Stimulated activated naive CD8-positive, alpha-beta T cell treated with anti-CD3 and anti-CD28 coated beads, Interleukin-15, Interleukin-2, amounts not matched to agents 100 ng/mL and 50 ng/mL, for 24 hours (primary cell): ENCODE results near the gene GLI1.
A peak's percentile ranks its signal among the peaks of the same experiment; 100 is the strongest.

ENCODE experiments used
- H3K27ac Mint-ChIP-seq: one replicate; pipeline ENCODE4 v1.8.0; 2021; ENCODE audit warnings: mild to moderate bottlenecking, mixed read lengths
- H3K27me3 Mint-ChIP-seq: one replicate; pipeline ENCODE4 v1.8.0; 2021; ENCODE audit warnings: mixed read lengths
- H3K36me3 Mint-ChIP-seq: one replicate; pipeline ENCODE4 v1.8.0; 2021; ENCODE audit warnings: low read depth, mixed read lengths
- H3K4me1 Mint-ChIP-seq: one replicate; pipeline ENCODE4 v1.8.0; 2021; ENCODE audit warnings: low read depth, mixed read lengths
- H3K4me3 Mint-ChIP-seq: one replicate; pipeline ENCODE4 v1.8.0; 2021; ENCODE audit warnings: mild to moderate bottlenecking, mixed read lengths
- H3K9me3 Mint-ChIP-seq: one replicate; pipeline ENCODE4 v1.8.0; 2021; ENCODE audit warnings: mixed read lengths

Gene GLI1

DNA sequence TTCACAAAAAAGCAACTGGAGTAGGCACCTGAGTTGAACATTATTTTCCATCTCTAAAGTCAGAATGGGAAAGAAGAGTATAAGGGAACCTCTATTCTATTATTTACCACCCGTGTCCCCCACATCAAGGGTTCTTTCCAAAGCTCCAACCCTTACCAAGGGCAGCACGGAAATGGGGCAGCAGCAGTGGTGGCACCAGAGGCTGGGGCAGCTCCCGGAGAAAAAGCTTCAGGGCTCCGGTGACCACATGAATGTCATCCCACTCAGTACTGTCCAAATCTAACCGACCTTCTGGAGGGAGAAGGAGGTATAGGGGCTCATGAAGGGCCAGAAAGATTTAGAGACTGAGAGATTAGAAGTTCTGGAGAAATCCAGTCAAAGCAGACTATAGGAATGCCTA is 14.3 kb downstream of the GLI1 start:
- H3K27ac Mint-ChIP-seq, result no peak overlapping the region
- H3K36me3 Mint-ChIP-seq, result peaks cover 47% of the 10 kb centered on the region
- H3K4me3 Mint-ChIP-seq, result peak overlapping the region; percentile 69
- H3K27me3 Mint-ChIP-seq, result no peaks in the 10 kb centered on the region
- no peaks in the 10 kb centered on the region for H3K9me3 Mint-ChIP-seq
- H3K4me1 Mint-ChIP-seq, result peaks cover 47% of the 10 kb centered on the region

DNA sequence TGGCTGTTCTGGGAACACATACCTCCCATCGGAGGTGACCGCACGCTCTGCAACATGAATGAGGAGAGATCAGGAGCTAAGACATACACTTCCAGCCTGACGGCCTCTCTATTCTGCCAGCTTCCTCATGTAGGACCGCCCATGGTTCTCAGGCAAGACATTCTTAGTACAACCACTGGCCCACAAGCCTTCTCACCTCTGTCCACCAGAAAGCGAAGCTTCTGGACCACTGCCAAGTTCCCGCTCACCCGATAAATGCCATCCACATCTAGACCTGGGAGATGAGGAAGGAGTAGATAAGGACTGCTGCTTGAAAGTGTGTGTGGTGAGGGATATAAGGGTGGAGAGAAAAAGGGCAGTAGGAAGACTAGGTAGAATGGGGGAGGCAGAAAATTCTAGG is 14.8 kb downstream of the GLI1 start:
- Mint-ChIP-seq H3K4me1 (peaks cover 53% of the 10 kb centered on the region), H3K27ac (peak overlapping the region; percentile 62)

DNA sequence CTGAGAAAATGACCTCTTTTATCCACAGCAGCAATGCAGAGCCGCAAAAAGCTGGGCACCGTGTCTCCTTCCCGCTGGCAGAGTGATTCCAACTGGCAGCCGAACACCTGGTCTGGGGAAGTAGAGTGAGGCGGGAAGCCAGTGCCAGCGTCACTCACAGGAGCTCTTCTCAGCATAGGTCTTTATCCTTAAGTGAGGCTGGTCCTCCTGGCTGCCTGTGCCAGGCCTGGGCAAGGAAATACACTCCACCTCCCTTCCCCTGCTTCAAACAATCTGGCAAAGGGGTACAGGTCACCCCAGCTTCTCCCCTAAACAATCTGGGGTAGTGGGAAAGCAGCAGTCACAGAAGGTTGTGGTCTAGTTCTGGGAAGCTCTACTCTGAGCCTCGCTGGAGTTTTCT is 15.3 kb downstream of the GLI1 start:
- no peaks in the 10 kb centered on the region for H3K9me3 Mint-ChIP-seq

More for the DNA sequence above, 14.8 kb downstream of the GLI1 start:
- H3K9me3 Mint-ChIP-seq, result no peaks in the 10 kb centered on the region
- peaks cover 42% of the 10 kb centered on the region for H3K36me3 Mint-ChIP-seq
- no peaks in the 10 kb centered on the region for H3K27me3 Mint-ChIP-seq
- H3K4me3 Mint-ChIP-seq, result peak overlapping the region; percentile 69

DNA sequence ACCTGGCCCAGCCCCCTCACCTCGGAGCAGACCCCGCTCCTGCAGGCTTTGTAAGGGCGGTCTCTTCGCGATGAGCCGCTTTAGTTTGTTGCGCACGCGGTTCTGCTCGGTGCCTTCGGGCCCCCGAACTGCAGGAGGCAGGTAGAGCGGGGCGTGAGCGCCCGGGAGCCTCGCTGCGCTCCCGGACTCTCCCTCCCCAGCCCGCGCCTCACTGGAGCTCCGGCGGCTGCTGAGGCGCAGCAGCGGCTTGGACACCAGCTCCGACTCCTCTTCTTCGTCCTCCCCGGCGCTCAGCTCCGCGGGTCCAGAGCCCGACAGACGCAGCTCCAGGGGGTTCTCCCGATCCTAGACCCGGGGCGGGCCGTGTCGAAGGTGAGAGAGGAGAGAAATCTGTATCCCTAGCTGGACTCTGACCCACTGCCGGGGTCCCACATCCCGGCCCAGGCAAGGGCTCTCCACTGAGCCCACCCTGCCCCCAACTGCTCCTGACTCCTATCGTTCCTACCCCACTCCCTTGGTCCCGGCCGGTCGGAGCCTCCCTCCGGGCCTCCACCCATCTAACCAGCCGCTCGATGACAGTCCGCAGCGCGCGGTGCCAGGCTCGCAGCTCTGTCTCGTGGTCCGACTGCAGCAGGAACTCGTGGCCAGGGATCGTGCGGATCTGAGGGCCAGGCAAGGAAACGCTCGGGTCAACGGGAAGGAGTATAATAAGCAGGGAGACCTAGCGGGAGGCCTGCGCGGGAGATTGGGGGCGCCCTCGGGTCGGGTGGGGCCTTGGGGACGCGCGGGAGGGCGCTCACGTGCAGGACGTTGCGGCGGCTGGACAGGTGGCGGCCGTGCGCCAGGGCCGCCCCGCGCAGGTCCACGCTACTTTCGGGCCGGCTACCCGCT is 15.9 kb downstream of the GLI1 start:
- Mint-ChIP-seq H3K4me3 (peak overlapping the region; percentile 90), H3K36me3 (peaks cover 42% of the 10 kb centered on the region), H3K4me1 (peaks cover 63% of the 10 kb centered on the region), H3K27ac (peak overlapping the region; percentile 100), H3K27me3 (no peaks in the 10 kb centered on the region), H3K9me3 (no peaks in the 10 kb centered on the region)

More for the DNA sequence above, 15.3 kb downstream of the GLI1 start:
- H3K4me1 Mint-ChIP-seq, result peaks cover 57% of the 10 kb centered on the region
- H3K36me3 Mint-ChIP-seq, result peaks cover 42% of the 10 kb centered on the region
- H3K27me3 Mint-ChIP-seq, result no peaks in the 10 kb centered on the region
- peak overlapping the region; percentile 69 for H3K4me3 Mint-ChIP-seq
- peak overlapping the region; percentile 62 for H3K27ac Mint-ChIP-seq

DNA sequence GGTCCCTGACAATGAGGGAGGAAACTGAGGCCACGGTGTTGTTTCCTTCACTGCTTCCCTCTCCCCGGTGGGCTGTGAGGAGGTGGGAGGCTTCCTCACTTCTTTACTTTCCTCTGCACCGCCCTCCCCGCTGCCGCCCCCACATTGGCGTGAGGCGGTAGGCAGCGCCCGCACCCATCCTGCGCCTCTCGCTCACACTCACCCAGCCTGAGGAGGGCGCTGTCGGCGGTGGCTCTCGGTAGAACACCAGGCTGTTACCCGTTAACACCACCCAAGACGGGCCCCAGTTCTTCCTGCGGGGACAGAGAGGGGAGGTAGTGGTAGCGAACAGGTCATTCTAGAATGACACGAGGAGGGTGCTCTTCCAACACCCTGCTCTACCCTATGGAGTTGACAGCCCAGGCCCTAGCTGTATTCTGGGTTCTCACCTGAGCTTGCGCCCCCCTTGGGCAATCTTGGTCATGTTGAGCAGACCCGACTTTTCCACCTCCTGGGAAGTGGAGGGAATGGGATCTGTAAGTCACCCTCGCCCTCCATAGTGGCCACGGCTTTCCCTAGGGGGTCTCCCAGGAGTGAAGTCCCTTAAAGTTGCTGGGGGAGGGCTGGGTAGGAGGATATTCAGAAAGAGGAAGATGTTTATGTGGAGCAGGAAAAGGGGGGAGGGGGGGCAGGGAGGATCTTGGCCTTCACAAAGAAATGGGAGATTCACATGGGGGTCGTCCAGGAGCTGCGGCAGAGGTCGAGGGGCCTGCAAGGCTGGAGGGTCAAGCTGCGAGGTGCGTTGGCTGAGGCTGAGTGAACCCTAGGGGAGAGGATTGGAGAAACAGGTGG is 16.8 kb downstream of the GLI1 start:
- Mint-ChIP-seq H3K4me1 (peaks cover 72% of the 10 kb centered on the region), H3K36me3 (peaks cover 42% of the 10 kb centered on the region), H3K4me3 (peak overlapping the region; percentile 90), H3K9me3 (no peaks in the 10 kb centered on the region), H3K27me3 (no peaks in the 10 kb centered on the region), H3K27ac (peak overlapping the region; percentile 100)

DNA sequence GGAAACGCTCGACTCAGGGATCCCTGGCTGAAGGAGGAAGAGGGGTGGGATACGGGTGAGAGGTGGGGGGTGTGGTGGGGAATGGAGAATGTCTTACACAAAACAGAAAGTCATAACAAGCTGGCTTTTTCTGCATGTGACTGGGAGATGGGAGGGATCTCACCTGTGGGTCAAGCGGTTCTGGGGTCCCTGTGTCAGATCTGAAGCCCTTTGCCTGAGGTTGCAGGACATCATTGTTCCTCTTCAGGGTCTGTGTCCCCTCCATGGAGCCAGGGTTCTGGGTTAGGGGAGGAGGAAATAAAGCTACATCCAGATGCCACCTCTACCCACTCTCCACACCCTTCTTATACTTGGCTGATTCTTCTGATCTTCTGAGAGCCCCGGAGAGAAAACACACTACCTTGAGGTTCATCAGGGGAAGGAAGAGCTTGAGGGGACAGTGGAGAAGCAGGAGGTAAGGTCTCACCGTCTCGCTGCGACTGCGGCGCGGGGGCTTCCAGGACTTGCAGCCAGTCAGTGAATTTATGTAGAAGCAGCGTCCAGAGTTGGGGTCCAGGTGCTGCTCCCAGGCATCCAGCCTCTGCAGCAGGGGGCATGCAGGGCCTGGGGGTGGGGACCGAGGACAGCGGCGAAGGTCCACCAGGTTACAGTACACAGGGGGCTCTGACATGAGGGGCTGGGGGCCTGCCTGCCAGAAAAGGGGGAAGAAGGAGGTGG is 17.6 kb downstream of the GLI1 start:
- H3K4me3 Mint-ChIP-seq, result peak overlapping the region; percentile 90
- peaks cover 38% of the 10 kb centered on the region for H3K36me3 Mint-ChIP-seq
- peak overlapping the region; percentile 100 for H3K27ac Mint-ChIP-seq
- H3K27me3 Mint-ChIP-seq, result no peaks in the 10 kb centered on the region
- H3K9me3 Mint-ChIP-seq, result no peaks in the 10 kb centered on the region
- peaks cover 77% of the 10 kb centered on the region for H3K4me1 Mint-ChIP-seq

DNA sequence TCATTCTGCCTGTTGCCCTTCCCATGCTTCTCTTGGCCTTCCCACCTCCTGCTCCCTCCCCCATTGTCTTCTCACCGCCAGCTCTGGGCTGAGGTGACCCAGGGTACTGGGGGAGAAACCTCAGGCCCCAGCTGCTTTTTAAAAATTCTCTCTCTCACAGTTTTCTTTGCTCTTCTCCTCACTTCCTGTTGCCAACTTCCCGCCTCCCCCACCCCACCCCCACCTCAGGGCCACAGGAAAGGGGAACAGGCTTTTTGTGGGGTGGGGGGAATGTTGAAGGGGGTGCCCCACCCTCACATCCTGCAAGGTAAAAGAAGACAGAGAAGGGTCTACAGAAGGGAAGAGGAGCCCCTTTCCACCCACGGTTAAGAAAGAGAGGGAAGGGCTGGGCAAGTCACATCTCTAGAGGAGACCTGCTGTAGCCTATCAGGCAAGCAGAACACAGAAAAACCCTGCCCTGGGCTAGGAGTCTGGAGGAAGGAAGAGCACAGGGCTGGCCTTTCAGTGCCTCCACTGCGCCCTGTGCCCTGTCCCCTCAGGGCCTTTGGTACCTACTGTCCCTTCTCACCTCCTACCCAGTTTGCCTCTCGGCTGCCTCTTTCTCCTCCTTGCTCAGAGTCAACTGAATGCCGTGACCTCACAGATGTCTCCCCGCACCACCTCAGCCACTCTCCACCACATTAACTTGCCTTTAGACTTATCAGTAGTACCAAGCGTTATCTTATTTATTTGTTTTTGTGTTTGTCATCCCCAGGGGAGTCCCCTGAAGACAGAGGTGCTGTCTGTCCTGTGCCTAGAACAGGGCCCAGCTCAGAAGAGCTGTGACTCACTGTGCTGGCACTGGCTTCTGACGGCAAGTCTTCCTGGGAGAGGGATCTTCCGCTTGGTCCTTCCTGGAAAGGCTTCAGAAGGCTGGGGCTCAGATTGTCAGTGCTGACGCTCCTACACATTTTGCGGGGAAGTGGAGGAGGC is 18.4 kb downstream of the GLI1 start:
- Mint-ChIP-seq H3K36me3 (peaks cover 30% of the 10 kb centered on the region), H3K9me3 (no peaks in the 10 kb centered on the region), H3K27me3 (no peaks in the 10 kb centered on the region)

DNA sequence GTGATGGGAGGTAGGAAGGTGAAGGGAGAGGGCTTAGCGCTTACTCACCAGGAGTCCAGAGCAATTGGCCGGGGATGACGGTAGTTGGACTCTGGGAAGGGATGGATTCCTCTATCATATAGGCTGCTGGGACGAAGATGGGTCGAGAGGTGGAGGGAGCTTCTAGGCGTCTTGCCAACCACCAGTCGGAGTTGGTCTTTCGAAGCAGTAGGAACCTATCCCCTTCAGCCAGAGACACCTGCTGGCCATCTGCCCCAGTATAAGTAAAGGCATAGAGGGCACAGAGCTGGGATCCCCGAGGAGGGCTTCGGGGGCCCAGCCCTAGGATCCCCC is 19.4 kb downstream of the GLI1 start:
- Mint-ChIP-seq H3K36me3 (peaks cover 21% of the 10 kb centered on the region), H3K27ac (peak overlapping the region; percentile 100)

More for the DNA sequence above, 18.4 kb downstream of the GLI1 start:
- Mint-ChIP-seq H3K4me3 (peak overlapping the region; percentile 90), H3K27ac (peak overlapping the region; percentile 100), H3K4me1 (peaks cover 73% of the 10 kb centered on the region)

DNA sequence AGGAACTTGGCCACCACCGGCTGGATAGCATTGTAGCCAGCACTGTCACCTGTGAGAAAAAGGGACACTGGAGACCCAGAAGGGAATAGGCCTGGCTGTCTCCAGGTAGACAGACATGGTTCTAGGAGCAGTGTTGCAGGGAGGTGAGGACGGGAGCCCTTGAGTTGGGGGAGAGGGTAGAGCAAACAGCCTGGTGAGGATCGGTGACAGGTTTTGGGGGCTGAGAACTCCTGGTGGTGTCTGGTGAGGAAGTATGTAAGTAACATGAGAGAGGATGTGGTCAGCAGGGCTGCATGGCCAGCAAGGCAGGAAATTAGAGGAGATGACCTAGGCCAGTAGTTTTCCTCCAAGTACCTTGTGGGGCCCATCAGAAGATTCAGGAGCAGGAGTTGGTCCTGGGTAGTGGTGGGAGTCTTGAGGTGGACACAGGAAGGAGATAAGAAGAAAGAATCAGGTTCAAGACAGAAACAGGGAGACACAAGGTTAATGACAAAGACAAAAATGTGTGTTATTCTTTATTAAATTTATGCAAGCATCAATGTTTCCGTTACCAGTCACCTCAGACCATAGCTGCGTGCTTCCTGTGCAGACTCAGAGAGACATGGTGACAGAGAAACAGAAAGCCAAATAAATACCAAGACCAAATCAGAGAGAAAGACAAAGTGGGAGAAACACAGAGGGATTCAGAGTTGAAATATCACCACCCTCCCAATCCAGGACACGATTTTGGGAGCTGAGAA is 20.0 kb downstream of the GLI1 start, which contains the start of gene ARHGAP9:
ARHGAP9 (minus strand) TSS at position 491 of the 740 bp plus-strand sequence; CDS start at position 31, 460 bp downstream.
- H3K4me3 Mint-ChIP-seq, result peak within 1 kb of the TSS; percentile 90
- H3K27ac Mint-ChIP-seq, result peak within 1 kb of the TSS; percentile 100
- H3K4me1 Mint-ChIP-seq, result peaks cover 67% of the 10 kb centered on the region
- no peaks in the 10 kb centered on the region for H3K27me3 Mint-ChIP-seq
- no peaks in the 10 kb centered on the region for H3K9me3 Mint-ChIP-seq
- H3K36me3 Mint-ChIP-seq, result peaks cover 16% of the 10 kb centered on the region

More for the DNA sequence above, 19.4 kb downstream of the GLI1 start:
- Mint-ChIP-seq H3K9me3 (no peaks in the 10 kb centered on the region), H3K4me3 (peak overlapping the region; percentile 90), H3K4me1 (peaks cover 72% of the 10 kb centered on the region), H3K27me3 (no peaks in the 10 kb centered on the region)

DNA sequence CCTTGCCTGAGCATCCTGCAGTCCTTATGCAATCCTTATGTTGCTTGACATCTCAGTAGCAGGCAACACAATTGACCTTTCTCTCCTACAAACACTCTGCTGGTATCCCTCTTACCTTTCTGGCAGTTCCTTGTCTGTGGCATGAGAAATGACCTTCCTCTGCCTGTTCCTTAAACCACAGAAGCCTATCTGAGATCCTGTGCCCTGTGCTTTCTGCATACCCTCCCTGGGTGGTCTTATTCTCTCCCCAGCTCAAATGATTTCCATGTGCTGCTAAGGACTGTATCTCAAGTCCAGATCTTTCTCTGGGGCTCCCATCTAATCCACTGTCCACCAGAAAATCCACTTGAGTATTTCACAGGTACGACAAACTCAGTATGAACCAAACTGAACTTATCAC is 22.1 kb downstream of the GLI1 start:
- Mint-ChIP-seq H3K4me3 (peak overlapping the region; percentile 15), H3K4me1 (peaks cover 56% of the 10 kb centered on the region), H3K27ac (peak overlapping the region; percentile 100), H3K9me3 (no peaks in the 10 kb centered on the region), H3K27me3 (no peaks in the 10 kb centered on the region), H3K36me3 (peaks cover 9% of the 10 kb centered on the region)

DNA sequence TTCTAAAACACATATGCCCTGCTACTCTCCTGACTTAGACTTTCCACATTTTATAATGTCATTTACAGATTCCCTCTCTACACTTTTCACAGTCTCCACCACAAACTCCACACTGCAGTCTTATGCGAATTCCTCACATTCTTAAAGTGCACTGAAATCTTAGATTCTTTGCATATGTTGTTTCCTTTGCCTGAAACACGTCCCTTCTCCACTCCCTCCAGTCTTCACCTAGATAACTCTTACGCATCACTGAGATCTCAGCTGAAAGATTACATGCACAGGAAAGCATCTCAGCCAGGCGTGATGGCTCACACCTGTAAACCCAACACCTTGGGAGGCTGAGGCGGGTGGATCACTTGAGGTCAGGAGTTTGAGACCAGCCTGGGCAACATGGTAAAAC is 23.9 kb downstream of the GLI1 start:
- Mint-ChIP-seq H3K27me3 (no peaks in the 10 kb centered on the region), H3K9me3 (no peaks in the 10 kb centered on the region), H3K4me3 (no peak overlapping the region), H3K36me3 (peaks cover 7% of the 10 kb centered on the region), H3K27ac (peak overlapping the region; percentile 65), H3K4me1 (peaks cover 52% of the 10 kb centered on the region)

DNA sequence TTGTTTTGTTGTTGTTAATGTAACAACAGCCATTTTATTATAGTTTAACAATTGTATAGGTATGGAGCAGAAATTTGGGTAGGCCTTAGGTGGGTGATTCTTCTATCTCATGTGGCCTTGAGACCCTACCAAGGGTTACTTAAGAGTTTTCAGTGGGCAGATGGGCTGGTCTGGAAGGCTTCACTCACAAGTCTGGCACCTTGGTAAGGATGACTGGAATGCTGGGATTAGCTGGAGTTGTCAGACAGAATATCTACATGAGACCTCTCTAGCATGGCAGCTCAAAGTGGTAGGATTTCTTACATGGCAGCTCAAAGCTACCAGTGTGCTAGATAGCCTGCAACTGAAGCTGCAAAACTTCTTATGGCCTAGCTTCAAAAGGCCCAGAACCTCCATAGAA is 26.1 kb downstream of the GLI1 start:
- Mint-ChIP-seq H3K27ac (no peak overlapping the region), H3K4me3 (no peak overlapping the region), H3K9me3 (no peaks in the 10 kb centered on the region), H3K27me3 (no peaks in the 10 kb centered on the region), H3K36me3 (peaks cover 30% of the 10 kb centered on the region), H3K4me1 (peaks cover 48% of the 10 kb centered on the region)

DNA sequence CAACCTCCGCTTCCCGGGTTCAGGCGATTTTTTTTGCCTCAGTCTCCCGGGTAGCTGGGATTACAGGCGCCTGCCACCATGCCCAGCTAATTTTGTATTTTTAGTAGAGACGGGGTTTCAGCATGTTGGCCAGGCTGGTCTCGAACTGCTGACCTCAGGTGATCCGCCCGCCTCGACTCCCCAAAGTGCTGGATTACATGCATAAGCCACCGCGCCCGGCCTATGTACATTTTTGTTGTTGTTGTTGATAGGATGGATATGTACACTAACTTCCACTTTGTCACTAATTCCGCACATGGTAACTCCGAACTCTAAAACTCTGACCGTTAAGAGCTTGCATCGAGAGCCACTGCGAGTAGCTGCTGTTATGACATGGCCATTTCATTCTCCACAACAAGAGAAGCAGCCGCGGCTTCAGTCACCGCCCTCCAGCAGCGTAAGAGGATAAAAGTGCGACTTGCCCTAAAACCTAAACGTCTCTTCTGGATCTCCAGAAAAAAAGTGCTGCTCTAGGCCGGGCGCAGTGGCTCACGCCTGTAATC is 27.5 kb downstream of the GLI1 start:
- H3K27me3 Mint-ChIP-seq, result no peaks in the 10 kb centered on the region
- H3K27ac Mint-ChIP-seq, result no peak overlapping the region
- H3K4me3 Mint-ChIP-seq, result peak overlapping the region; percentile 90
- peaks cover 44% of the 10 kb centered on the region for H3K36me3 Mint-ChIP-seq
- H3K4me1 Mint-ChIP-seq, result peaks cover 45% of the 10 kb centered on the region
- no peaks in the 10 kb centered on the region for H3K9me3 Mint-ChIP-seq
